GM21515 (cell line): ENCODE data around the gene IGSF9B.
"Not testable (repeated sequence)": the region's sequence is repeated elsewhere in the genome, so short reads cannot be mapped to it uniquely, and the experiment has no call there.

Source experiments
- ATAC-seq: cut with Tn5 transposase; IDR thresholded peaks from one replicate; pipeline ENCODE4 v1.9.1; 2021; ENCODE audit not compliant: unreplicated experiment

Gene IGSF9B

DNA sequence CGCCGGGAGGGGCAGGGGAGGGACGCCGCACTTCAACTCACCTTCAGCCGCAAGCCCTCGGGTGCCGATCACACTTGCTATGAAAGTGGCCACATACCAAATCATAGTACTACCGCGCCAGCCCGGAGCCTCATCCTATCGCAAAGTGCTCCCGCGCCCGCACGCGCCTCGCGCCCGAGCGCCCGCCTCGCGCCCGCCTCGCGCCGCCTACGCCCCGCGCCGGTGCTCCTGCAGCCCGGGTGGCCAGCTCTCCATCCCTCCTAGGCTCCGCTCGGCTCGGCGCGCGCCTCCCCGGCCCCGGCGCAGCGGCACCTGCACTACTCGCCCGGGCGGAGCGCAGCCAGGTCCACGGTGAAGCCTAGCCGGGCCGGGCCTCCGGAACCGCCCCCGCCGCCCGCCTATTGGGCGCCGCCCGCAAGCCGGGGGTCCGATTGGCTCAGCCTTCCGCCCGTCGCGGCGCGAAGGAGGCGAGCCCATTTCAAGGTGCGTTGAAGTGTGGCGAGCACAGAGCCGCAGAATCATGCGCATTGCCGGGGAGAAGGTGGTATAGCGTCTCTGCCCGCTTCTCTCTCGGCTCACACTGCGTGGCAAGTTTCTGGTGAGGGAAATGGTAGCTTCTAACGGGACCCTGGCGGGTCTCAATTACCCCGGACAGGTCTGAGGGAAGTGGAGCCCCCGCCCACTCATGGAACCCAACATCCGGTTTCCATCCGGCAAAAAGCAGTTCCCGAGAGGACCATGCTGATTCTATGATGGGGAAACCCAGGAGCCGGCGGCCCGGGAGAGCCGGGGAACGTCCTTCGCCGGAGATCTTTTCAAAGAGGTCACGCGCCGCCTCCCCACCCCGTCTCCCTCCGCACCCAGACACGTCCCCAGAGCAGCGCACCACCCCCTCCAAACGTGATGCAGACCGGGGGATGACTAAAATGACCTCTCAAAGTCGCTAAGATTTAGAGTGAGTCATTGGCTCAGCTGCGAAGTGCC is at the start of gene IGSF9B:
IGSF9B (minus strand) TSS at position 319 of the 984 bp plus-strand sequence; CDS start at position 105, 214 bp downstream.
- ATAC-seq = peak; percentile 98

DNA sequence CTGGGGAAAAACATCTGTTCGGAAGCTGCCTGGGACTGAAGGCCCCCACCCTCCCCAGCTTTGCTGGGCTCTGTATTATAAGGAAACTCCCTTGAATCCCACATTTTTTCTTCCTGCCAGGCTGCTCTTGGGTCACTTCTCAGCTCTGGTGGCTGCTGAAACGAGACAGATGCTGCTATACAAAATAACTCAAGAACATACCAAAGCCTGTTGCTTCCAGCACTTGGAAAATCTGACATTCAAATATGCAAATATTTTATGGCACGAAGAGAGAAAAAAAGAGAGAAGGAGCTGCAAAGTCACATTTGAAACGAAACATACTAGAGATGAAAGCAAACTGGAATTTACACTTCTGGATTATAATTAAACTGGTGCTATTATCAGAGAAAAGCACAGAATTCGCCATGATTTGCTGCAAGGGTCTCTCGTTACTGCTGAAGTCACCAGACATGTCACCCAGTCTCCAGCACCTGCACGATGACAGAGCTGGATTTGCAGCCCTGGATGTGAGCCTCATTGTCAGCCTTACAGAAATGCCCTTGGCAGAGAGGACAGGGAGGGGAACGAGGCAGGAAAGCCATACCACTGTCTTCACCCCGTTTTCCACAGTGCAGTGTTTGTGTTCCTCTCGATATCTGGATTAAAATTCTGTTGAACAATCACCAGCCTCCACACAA is 47.9 kb upstream of the IGSF9B start:
- no peak for ATAC-seq

DNA sequence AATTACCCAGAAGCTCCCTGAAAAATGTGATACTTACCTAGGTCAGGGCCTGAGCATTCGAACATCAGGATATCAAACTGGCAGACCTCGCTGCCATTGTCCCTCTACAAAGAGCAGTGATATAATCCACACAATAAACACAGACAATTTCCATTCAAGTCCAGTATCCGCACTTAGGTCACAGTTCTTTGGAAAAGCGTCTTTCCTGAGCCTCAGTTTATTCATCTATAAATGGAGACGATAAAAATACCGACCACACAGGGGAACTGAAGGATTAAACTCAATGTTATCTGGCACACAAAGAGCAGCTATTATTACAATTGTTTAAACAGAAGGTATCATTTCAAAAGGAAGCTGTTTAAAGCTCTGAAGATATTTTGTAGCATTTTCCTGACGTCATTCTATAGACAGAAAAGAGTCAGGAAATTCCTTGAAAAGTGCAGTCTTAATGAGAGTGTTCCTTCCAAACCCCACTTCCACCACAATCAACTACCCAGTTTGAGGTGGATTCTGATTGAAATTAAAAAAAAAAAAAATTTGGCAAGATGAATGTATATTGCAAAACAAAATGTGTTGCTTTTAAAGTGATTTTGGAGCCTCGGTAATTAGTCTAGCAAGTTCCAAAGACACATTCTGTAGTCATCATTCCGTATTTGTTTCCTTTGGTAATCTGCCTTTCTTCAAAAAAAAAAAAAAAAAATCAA is 47.2 kb upstream of the IGSF9B start:
- no peak for ATAC-seq

GRCh38 chr11:134002819-134003218 is 46.1 kb upstream of the IGSF9B start:
- ATAC-seq = not testable (repeated sequence)

- not testable (repeated sequence) for ATAC-seq
Measured at GRCh38 chr11:134002338-134002737, 45.6 kb upstream of the IGSF9B start.

- ATAC-seq = no peak
Measured at GRCh38 chr11:134001596-134001995, 44.8 kb upstream of the IGSF9B start.

DNA sequence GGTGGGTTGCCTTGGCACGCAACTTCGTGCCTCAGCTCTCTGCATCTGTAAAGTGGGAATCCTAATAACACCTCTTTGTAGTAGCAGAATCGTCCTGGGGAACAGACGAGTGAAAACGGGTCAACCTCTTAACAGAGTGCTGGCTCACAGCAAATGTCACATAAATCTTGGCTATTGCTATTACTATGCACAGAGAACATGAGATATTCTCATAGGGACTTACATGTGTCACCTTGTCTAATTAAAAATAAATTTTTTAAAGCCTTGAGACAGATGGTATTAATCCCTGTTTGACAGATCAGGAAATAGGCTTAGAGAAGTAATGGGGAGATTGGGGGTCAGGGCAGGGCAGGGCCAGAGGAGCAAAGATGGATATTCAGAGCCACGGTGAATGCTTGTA is 44.3 kb upstream of the IGSF9B start:
- no peak for ATAC-seq

- no peak for ATAC-seq
Measured at GRCh38 chr11:133999355-133999754, 42.6 kb upstream of the IGSF9B start.

DNA sequence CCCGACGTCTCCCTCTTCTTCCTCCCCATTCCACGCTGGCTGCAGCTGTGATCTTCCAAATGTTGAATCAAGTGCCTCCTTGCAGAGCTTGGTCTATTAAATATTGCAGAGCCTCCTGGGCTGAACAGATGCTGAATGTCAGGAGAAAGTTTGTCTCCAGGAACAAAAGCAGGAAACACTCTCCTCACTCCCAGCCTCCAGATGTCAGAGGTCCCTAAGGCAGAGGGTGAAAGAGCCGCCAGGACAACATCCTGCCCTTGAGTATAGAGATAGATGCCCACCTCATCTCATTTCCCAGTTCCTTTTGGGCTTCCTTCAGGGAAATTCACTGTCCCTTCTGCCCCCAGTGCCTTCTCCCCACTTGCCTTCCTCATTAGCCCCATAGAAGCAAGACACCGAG is 40.8 kb upstream of the IGSF9B start:
- no peak for ATAC-seq

GRCh38 chr11:133996671-133997070 is 39.9 kb upstream of the IGSF9B start:
- no peak for ATAC-seq

DNA sequence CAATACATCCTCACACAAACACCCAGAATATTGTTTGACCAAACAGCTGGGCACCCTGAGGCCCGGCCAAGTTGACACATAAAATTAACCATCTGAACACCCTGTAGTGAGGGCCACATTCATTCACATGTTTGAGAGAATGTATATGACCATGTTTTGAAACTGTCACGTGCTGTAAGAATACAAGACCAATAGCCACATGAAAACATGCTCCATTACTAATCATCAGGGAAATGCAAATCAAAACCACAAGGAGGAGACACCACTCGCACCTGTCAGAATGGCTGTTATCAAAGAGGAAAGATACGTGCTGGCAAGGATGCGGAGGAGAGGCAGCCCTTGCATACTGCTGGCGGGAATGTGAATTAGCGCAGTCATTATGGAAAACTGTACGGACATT is 38.3 kb upstream of the IGSF9B start:
- ATAC-seq = no peak

GRCh38 chr11:133993921-133994320 is 37.2 kb upstream of the IGSF9B start:
- no peak for ATAC-seq

- no peak for ATAC-seq
Measured at GRCh38 chr11:133993107-133993506, 36.3 kb upstream of the IGSF9B start.

- no peak for ATAC-seq
Measured at GRCh38 chr11:133992121-133992520, 35.4 kb upstream of the IGSF9B start.

DNA sequence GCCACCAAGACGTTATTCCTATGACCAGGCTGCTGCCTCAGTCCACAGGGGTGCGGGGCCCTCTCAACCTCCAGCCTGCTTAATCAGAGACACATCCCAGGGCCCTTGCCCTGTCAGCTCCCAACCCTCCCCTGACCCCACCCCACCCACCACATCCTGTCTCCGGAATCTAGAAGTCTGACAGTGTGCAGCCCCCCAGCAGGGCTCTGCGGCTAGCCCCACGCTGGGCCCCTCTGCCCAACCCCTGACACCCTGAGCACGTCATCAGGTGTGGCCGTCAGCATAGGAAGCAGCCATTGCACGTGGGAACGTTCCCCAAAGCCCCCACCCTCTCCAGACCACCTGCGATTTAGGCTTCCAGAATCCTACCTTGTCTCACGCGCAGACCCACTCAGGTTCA is 34.3 kb upstream of the IGSF9B start:
- ATAC-seq = no peak

DNA sequence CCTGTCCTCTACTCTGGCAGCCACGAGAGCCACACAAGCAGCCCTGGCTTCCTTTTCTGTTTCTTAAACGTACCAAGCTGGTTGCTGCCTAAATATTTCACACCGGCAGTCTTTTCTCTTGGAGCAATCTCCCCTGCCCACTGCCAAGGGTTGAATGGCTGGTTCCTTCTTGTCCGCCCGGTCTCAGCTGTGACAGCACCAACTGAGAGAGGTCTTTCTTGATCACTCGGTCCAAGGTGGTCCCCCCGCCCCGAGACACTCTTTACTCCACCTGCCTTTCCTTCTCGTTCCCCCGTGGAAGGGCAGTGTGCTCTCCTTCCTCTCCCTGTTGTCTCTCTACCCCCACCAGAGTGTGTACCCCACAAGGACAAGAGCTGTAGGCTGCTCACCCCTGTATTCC is 33.7 kb upstream of the IGSF9B start:
- ATAC-seq = no peak

GRCh38 chr11:133988686-133989410 is 32.1 kb upstream of the IGSF9B start:
- ATAC-seq = no peak

- no peak for ATAC-seq
Measured at GRCh38 chr11:133987171-133987570, 30.4 kb upstream of the IGSF9B start.

DNA sequence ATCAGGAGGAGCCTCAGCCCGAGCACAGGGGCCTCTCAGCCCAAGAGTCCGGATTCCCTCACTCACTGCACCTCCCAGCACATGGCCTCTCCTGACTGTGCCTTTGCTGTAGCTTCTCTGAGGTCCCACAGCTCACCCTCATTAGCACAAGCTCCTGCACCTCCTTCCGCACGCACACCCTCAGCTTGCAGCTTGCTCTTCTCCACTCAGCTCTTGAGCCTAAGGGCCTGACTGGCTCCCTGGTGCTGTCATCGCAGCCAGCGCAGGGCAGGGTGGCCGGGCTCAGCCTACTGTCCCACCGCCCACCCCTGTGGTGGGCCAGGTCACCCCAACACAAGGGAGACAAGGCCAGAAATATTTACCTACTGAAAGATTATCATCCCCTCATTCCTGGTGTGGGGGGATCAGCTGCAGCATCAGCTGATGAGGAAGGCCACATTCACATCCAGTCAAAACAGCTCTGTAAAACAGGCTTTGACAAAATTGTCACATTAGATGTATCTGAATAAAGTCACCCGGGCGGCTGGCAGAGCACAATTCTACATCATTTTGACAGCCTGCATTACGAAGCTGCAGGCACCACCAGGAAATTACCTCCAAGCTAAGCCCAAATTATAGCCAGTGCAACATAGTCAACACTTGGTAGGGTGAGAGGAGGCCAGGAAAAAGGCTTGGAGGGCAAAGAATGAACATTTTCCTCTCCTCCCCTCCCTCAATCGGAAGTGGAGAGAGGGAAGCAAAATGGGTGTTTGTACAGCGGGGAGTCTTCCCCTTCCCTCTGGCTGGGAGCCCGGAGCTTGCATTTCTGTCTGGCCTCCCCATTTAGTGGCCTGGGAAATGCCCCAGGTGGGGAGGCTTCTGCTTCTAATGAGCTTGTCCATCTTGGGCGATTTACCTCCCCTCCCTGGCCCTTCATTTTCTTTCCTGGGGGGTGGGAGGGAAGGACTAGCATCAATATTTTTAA is 29.5 kb upstream of the IGSF9B start:
- ATAC-seq = no peak

- ATAC-seq = no peak
Measured at GRCh38 chr11:133984828-133985227, 28.1 kb upstream of the IGSF9B start.
